ENCODE data around the gene METTL13.

- no peak for TF ChIP-seq CTCF (IDR thresholded peaks at IDR 0.05; ENCODE audit: insufficient read depth, low read length)
- TF ChIP-seq REST (IDR thresholded peaks at IDR 0.05; ENCODE audit: insufficient replicate concordance, low read depth): no peak
- TF ChIP-seq POLR2AphosphoS5 (IDR thresholded peaks at IDR 0.05; ENCODE audit: low read depth): no peak
Observed at GRCh38 chr1:171835891-171836290, 54.4 kb downstream of the METTL13 start.
